ENCODE results near the gene TWNK.
"Not testable (repeated sequence)": the region's sequence is repeated elsewhere in the genome, so short reads cannot be mapped to it uniquely, and the experiment has no call there.

Gene TWNK

GRCh38 chr10:101029520-101030295 lies 42.4 kb downstream of the TWNK start:
- DNase-seq (ENCODE audit: extremely low read depth, low read depth) = no peak
- no peak for TF ChIP-seq CTCF (IDR thresholded peaks at IDR 0.05; ENCODE audit: low read depth, low read length)

- TF ChIP-seq CTCF (IDR thresholded peaks at IDR 0.05; ENCODE audit: low read depth, low read length) = no peak
- DNase-seq (ENCODE audit: extremely low read depth, low read depth) = no peak
Observed at GRCh38 chr10:101030496-101031127, 43.3 kb downstream of the TWNK start.

DNA sequence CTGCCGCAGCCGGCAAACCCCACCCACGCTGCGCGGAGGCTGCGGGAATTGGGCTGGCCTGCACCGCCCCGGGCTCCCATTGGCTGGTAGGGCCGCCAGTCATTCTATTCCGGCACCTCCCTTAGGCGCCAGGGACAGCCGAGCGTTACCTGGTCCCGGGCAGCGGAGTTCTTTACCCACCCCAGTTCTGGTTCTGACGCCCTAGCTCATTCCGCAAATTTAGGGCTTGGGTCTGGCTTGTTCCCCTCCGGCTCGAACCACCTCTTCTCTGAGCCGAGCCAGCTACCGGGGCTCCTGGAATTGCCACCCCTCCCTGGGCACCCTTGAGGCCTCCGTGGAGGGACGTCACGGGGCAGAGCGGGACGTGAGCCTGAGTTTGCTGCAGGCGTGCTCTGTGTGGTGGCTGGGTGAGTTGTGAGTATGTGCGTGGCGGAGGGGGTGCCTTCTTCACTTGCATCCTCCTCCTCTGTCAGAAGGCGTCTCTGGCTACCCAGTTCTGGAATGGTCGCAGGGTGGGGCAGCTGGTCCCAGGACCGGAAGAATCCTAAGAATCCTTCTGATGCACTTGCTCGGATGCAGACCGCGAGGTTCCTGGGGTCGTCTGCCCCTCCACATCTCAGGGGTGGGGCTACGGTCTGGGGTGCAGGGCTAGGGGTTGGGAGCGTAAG lies 43.9 kb downstream of the TWNK start, which contains the start of the genes PDZD7 and SFXN3:
TSS of gene PDZD7 (minus strand) at position 2 of the 668 bp plus-strand sequence. CDS start 910 bp downstream, outside the sequence.
TSS of gene SFXN3 (plus strand) at position 107 of the 668 bp plus-strand sequence. CDS start 3,461 bp downstream, outside the sequence.
- TF ChIP-seq CTCF (IDR thresholded peaks at IDR 0.05; ENCODE audit: low read depth, low read length) = no peak
- peak; percentile 88 for DNase-seq (ENCODE audit: extremely low read depth, low read depth)

DNA sequence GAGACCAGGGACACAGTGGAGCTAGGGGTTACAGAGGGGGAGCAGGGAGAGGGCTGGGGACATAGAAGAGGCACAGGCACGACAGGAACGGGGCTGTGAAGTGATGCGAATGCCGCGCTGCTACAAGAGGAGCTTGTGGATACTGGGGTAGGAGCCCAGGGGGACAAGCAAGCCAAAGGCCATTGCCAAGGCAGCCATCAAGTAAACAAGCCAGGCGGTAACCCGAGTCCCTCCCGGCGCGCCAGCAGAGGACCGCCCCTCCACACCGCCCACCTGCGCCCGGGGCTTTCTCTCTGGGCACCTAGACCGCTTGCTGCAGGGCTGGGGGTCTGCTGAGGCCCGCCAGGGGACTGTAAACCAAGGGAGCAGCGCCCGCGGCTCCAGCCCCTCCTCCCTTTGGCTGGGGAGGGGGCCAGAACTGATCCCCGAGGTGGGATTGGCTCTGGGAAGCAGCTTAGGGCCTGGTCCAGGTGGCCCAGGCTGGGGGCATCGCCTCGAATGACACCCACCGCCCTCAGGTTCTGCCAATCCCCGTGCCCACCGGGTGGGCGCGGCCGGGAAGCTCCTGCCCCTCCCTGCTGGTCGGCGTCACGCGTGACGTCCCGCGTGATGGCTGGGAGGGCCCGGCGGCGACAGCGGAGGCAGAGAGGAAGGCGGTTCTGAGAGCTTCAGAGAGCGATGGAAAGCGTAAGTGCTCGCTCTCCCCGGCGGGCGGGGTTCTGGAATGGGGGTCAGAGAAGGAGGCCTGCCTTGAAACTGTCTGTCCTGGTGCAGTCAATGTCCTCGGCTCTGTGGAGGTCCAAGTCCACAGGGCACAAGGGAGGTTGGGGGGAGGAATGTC lies 44.7 kb downstream of the TWNK start:
- TF ChIP-seq CTCF (IDR thresholded peaks at IDR 0.05; ENCODE audit: low read depth, low read length) = no peak
- DNase-seq (ENCODE audit: extremely low read depth, low read depth) = no peak

DNA sequence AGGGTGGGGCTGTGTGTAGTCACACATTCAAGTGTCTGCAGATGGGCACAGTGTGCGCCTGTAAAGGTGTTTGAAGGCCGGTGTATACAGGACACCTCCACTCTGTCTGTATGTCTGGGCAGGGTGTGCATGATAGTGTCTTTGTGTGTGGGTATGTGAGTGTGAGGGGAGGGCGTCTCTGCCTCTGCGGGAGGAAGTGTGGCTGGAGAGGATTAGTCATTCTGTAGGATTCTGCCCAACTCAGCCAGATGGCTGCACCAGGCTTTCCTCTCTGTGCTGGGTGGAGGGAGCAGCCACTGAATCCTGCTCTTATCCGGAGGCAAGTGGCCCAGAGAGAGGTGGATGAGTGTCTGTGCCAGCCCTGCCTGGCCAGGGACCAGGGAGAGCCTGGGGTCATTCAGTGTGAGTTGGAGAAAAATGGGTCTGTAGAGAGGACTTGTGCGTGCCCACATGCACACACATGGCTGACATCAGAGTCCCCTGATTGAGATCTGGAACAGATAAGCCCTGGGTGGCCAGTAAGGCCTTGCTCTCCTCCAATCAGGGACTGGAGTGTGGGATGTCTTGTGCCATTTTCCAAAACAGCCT lies 45.4 kb downstream of the TWNK start:
- DNase-seq (ENCODE audit: extremely low read depth, low read depth) = peak; percentile 57
- no peak for TF ChIP-seq CTCF (IDR thresholded peaks at IDR 0.05; ENCODE audit: low read depth, low read length)

- DNase-seq (ENCODE audit: extremely low read depth, low read depth) = no peak
- TF ChIP-seq CTCF (IDR thresholded peaks at IDR 0.05; ENCODE audit: low read depth, low read length) = no peak
Observed at GRCh38 chr10:101033276-101033675, 45.9 kb downstream of the TWNK start.

- DNase-seq (ENCODE audit: extremely low read depth, low read depth) = not testable (repeated sequence)
Observed at GRCh38 chr10:101034404-101034803, 47.1 kb downstream of the TWNK start.

Data from AG09319 (cell line).